ENCODE measurements around the gene ZNRF3.
"Not testable (repeated sequence)": the region's sequence is repeated elsewhere in the genome, so short reads cannot be mapped to it uniquely, and the experiment has no call there.

The ZNRF3 gene

DNA sequence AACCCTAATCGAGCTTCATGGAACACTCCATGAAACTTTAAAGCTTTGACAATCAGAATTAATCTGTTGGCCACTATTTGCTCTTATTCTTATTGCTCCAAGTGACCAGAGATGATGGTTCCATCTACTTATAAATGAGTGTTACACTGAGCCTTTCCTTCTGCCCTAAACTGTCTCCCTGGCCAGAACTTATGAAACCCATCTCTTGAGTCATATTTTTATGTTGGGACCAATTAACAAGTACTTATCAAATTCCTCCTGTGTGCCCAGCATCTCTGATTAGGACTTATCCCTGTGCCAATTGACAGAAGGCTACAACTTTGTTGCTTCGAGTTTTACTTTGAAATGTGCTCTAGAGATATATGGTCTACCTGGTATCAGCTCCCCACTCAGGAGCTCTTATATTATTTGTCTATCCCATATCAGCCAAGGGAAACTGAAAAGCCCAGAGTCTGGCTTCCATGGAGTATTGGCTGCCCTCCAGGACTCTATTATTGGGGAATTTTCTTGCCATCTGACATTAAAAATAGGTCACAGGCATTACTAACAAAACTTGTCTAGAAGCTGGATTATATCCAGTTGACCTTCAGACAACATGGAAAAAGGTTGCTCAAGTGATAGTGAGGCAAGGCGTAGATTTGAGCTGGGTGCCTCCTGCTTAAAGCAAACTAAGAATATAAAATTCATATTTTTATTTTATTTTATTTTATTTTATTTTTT lies 198.3 kb downstream of the ZNRF3 start:
- no peak for DNase-seq (ENCODE audit: low read depth in 3 of 3, low spot score in 1 of 3)

DNA sequence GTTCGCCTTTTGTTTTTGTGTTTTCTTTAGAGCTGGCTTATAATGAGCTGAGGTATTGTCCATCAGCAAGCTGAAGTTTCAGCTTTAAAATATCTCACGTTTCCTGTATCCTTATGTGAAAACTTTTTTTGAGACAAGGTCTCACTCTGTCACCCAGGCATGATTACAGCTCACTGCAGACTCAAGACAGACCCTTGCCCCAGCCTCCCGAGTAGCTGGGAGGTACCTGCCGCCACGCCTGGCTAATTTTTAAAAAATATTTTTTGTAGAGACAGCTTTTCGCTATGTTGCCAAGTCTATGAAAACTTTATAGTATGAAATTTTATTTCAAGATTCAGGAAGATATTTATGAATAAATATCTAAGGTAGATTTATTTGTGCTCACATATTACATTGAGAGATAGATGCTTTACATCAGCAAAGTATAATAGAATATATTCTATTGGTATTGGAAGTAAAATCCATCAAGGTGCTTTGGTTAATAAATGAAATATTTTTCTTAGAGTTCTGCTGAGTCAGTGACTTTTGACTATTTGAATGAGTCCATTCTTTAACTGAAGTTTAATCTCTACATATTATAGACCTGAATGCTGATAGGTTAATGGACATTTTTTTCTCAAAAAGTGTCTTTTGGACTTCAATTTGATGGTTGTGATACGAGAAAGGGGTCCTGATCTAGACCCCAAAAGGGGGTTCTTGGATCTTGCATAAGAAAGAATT lies 199.6 kb downstream of the ZNRF3 start:
- no peak for DNase-seq (ENCODE audit: low read depth in 3 of 3, low spot score in 1 of 3)

DNA sequence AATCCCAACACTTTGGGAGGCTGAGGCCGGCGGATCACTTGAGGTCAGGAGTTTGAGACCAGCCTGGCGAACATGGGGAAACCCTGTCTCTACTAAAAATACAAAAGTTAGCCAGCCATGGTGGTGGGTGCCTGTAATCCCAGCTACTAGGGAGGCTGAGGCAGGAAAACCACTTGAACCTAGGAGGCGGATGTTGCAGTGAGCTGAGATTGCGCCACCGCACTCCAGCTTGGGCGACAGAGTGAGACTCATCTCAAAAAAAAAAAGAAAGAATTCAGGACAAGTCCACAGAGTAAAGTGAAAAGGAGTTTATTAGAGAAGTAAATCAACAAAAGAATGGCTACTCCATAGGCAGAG lies 200.2 kb downstream of the ZNRF3 start:
- not testable (repeated sequence) for DNase-seq (ENCODE audit: low read depth in 3 of 3, low spot score in 1 of 3)

DNA sequence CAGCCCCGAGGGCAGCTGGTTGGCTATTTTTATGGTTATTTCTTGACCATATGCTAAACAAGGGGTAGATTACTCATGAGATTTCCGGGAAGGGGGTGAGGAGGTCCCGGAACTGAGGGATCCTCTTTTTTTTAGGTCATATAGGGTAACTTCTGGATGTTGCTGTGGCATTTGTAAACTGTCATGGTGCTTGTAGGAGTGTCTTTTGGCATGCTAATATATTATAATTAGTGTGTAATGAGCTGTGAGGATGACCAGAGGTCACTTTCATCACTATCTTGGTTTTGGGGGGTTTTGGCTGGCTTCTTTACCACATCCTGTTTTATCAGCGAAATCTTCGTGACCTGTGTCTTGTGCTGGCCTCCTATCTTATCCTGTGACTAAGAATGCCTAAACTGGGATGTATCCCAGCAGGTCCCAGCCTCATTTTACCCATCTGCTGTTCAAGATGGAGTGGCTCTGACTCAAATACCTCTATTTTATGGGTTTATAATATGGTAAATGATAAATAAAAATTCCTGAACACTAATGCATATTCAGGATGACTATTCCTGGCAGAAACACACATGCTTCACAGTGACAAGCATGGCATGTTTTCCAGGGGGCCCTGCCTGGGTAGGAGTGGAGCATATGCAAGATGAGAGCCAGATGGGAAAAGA lies 200.7 kb downstream of the ZNRF3 start:
- no peak for DNase-seq (ENCODE audit: low read depth in 3 of 3, low spot score in 1 of 3)

DNA sequence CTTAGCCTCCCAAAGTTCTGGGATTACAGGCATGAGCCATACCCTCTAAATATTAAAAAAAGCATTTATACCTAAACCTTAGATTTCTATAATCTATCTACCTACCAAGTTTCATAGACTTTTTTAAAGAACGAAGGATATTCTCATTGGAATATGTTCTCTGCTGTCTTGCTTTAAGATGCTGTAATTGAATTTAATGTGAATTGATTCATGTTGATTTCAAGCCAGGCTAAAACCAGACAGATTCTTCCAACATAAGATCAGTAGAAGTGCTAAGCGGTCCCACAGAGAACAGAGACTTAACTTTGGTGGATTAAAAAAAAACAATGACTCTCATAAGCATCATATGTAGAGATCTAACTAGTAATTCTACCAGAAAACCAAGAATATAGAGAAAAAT lies 203.6 kb downstream of the ZNRF3 start:
- DNase-seq (ENCODE audit: low read depth in 3 of 3, low spot score in 1 of 3), result no peak

DNA sequence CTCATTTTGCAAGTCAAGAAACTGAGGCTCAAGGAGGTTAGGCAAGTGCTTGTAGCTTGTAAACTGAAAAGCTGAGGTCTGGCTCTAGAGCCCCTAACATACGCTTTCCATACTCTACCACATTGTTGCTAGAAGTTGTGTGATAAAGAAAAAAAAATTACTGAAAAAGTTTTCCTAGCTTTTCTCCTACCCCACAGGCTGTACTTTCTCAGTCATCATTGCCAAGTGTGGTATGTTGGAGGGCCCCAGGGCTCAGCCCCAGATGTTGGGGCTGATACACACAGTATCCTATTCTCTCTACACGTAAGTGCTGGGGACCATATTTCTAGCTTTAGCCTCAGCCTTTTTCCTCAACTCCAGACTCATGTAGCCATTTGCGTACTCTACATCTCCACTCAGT lies 205.4 kb downstream of the ZNRF3 start:
- DNase-seq (ENCODE audit: low read depth in 3 of 3, low spot score in 1 of 3), result no peak

DNA sequence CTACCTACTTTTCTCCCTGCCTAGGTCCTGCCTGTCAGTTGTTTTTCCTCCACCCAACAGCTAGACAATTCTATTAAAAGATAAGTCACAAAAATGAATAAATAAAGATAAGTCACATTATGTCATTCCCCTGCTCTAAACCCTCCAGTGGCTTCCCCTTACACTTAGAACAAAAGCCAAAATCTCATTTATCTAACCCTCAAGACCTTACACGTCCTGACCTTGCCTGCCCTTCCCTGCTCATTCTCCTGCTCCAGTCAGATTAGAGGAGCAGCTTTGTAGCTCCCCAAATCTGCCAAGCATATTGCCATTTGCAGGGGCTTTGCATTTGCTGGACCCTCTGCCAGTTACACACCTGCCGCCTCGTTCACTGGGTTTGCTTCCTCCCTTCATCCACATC lies 206.1 kb downstream of the ZNRF3 start:
- no peak for DNase-seq (ENCODE audit: low read depth in 3 of 3, low spot score in 1 of 3)

DNA sequence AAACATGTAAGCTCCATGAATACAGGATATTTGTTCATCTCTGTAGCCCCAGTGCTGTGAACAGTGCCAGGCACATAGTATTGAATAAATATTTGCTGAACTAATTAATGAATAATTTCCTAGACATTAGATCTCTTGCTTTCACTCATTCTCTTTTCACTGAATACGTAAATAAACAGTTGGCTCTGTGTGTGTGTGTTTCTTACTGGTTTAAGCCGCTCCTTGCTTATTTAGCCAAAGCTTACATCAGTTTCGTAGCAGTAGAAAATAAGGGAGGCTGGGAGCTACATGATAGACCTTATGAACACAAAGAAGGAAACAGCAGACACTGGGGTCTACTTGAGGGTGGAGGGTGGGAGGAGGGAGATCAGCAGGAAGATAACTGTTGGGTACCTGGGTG lies 206.7 kb downstream of the ZNRF3 start:
- DNase-seq (ENCODE audit: low read depth in 3 of 3, low spot score in 1 of 3), result no peak

DNA sequence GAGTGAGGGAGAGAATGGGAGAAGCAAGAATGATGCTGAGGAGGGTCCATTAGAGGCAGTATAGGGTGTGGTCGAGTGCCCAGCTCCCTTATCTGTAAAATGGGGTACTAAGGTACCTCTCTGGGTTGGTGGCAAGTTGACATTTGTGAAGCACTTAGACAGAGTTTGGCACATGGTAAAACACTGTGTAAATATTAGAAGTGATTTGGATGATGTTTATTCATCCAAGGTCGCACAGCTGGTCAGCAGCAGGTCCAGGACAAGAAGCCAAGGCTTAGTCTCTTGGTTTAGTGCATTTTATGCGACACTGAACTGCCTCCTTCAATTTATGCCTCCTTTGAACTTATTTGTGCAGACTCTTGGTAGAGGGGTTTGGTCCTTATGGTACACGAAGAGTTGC lies 208.9 kb downstream of the ZNRF3 start:
- no peak for DNase-seq (ENCODE audit: low read depth in 3 of 3, low spot score in 1 of 3)

DNA sequence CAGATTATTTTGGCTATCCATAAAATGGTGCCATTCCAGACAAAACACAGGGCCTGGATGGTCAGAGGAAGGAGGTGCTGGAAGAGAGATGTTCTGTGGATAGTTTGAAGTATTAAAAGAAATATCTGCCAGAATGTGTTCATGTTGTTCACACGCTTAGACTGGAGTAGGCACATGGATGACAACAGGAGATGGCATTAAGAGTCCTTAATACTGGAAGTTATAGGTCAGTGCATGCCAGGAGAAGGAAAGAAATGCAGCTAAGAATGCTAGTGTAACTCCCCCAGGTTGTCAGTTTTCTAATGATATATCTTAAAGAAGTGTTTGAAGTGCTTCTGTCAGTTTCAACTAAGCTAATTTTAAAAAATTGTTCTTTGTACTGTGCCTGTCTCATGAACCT lies 209.7 kb downstream of the ZNRF3 start:
- no peak for DNase-seq (ENCODE audit: low read depth in 3 of 3, low spot score in 1 of 3)

DNA sequence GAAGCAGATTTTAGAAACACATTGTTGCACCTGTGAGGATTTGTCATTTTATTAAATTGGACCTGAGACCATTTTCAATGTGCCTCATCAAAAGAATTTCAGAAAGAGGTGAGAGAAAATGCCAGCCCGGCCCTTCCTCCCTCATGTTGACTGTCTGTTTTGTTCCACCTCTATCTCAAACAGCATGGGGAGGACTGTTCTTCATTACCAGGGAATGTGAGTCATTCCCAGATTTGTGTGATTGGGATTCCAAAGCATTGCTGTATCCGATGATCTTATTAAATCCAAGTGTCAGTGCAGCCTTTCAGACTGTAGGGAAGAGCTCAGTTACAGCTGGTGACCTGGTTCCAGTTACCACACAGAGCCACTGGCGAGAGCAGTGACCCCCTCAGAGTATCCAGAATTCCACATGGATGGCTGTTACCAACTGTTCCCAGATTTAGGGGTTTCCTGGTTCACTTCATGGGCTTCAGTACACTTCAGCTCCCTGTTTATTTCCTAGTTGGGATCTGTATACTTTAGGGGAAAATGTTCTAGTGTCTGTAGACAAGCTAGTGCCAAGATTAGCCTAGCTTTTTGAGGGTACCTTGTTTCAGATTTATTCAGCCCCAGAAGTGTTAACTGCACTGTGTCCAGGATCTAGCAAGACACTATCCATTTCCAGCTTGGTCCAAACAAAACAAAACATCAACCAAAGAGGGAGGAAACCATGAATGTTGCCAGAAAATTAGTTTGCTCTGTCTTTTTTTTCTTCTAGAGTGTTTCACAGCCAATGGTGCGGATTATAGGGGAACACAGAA lies 210.3 kb downstream of the ZNRF3 start:
- no peak for DNase-seq (ENCODE audit: low read depth in 3 of 3, low spot score in 1 of 3)

DNA sequence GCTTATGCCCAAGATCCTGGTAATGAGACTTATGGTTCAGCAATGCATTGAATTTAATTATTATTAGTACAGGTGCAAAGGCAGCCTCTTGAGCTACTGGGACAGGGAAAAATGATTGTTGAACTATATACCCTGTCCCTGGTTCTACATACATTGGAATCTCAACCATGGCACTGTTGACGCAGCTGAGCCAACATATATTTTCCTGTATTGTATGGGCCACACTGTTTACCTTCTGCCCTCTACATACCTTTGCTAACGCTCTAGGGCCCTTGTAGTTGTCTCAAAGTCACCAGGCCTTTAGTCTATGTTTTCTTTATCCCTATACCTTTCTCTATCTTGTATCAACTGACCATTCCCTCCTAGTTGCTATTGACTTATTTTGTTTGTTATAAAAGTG lies 212.1 kb downstream of the ZNRF3 start:
- no peak for DNase-seq (ENCODE audit: low read depth in 3 of 3, low spot score in 1 of 3)

DNA sequence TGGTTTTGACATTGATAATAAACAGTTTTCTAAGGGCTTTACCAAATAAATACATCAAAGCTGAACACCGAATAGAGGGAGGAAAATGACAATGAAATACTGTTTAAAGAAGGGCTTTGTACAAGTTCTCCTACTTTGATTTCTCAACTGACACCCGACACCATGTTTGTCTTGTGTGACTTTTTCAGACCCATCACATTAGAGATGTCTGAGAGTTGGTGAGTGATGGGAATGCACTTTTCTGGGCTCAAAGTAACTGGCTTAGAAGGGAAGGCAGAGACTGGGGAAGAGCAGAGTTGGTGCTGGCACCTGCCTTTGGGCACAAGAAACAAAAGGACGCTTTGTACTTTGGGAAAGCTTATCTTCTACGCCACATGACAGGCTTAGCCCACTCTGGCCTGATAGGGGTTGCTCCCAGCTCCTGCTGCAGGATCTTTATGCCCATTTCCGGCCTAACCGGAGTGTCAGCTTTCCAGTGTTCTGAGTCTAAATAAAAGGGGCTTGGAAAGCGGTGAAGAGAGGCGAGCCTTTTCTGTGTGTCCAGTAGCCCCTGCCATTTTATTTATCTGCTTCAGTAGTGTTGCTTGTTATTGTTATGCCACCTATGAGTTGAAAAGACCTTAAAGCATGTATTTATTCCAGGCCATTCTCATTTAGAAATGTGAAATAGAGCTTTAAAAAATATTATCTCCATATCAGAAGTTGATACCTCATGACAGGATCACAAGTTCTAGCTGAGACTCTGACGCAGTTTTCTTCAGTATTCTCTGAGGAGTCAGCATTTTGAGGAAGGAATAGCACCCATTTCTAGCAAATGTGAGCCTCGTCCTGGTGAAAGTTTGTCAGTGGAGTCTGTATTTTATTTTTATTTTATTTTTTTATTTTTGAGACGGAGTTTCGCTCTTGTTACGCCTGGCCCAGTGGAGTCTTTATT lies 213.6 kb downstream of the ZNRF3 start:
- no peak for DNase-seq (ENCODE audit: low read depth in 3 of 3, low spot score in 1 of 3)

DNA sequence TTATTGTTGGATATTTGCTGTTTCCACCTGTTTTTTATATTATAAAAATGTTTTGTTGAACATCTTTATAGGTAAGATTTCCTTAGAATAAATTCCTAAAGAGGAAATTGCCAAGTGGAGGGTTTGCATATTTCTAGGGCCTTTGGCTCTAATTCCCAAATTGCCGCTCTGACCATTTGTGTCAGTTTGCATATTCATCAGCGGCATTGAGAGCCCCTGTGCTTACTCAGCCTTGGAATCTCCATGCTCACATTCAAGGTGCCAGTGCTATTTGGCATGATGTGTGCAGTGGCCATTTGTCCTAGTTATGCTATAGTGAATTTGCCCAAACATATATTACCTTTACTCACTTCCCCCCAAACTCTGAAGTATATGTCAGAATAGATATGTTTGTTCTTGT lies 214.9 kb downstream of the ZNRF3 start:
- no peak for DNase-seq (ENCODE audit: low read depth in 3 of 3, low spot score in 1 of 3)

DNA sequence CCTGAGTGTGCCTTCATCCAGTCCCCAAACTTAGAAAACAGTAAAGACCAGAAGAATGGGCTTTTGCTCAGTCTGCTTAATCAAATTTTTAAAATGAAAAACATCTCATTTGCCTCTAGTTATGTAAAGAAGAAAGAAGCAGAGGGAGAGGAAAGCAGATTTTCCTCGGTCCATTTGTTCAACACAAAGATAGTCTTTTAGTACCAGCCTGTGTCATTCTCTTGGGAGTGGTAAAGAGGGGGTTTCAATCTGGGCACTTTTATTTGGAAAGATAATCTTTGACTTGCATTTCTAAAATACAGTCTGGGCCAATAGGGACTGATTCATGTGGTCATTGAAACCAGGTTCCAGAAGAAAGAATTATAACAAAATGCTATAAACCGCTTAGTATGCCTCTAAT lies 218.9 kb downstream of the ZNRF3 start:
- no peak for DNase-seq (ENCODE audit: low read depth in 3 of 3, low spot score in 1 of 3)

DNA sequence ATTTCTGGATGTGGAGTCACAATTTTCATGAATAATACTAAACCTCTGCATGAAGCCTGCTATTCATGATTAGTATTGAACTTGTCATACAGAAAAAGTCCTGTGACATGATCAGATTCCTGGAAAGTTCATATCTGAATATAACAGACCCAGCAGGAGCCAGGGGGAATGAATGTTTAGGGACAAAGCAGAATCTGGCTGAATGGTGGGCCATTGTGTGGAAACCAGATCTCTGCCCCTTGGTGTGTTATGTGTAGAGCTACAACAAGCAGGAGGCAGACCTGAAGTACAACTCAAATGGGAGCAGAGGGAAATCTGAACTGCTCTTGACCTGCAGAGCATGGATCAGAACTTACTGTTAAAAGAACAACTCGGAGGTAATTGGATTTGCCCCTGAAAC lies 219.7 kb downstream of the ZNRF3 start:
- no peak for DNase-seq (ENCODE audit: low read depth in 3 of 3, low spot score in 1 of 3)

DNA sequence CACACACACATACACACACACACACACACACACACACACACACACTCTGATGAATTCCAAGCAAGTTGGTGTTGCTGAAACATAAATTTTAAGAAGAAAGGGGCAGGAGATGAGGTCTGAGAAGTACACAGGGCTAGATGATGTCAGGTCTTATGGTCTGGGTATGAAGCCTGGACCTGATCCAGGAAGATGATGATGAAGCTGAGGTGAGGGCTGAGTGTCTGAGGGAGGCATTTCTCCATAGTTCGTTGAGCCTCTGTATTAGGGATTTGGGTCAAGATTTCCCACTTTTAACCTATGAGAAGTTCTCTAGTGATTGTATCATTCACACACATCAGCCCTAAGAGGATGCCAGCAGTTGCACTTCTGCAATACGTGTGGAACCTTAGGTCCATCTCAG lies 222.1 kb downstream of the ZNRF3 start:
- DNase-seq (ENCODE audit: low read depth in 3 of 3, low spot score in 1 of 3), result no peak

DNA sequence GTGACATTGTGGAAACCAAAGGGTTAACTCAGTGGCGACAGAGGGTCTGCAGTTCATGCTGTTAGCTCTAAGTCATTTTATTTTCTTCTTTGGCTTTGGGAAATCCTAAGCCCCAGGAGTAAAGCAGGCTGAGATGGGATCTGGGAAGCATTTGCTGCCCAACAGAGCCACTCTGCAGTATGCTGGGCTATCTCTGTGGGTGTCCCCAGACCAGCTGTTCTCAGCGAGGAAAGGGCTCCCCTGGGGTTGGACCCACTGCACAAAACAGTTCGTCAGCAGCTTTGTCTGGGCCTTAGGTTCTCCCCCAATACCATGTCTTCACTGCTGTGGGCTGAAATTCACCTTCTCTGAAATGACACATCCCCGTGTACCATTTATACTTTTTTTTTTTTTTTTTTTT lies 223.5 kb downstream of the ZNRF3 start:
- DNase-seq (ENCODE audit: low read depth in 3 of 3, low spot score in 1 of 3), result no peak

Measured in stimulated activated CD4-positive, alpha-beta T cell treated with anti-CD3 and anti-CD28 coated beads, TNF-alpha, amount 100 ng/mL, for 1 hour (primary cell).